GM18951 (cell line): Measurements from ENCODE around the gene SRCAP.
A peak's percentile ranks its signal among the peaks of the same experiment; 100 is the strongest.

Experiments used
- POLR2A ChIP-seq: IDR thresholded peaks from 4 replicates; pipeline ENCODE4 v1.6.1; 2011; ENCODE audit warnings: mild to moderate bottlenecking; ENCODE audit not compliant: insufficient read length, insufficient read depth; ENCODE audit errors: extremely low read depth
- in situ Hi-C: fragments of 300-500 bp; cut with MboI; formaldehyde crosslinking; loops from one replicate; pipeline ENCODE4 v1.12.0; 2022; ENCODE audit warnings: low sequenced_read_pairs, mixed read lengths, inconsistent platforms; ENCODE audit not compliant: unreplicated experiment

SRCAP gene

GRCh38 chr16:30698816-30699614 is at the start of gene SRCAP:
TSS of gene SRCAP (plus strand) at chr16:30699171. CDS start at chr16:30700825, 1,654 bp downstream.
- in situ Hi-C loops: no loop called here
- peak; percentile 75 for TF ChIP-seq POLR2A

- TF ChIP-seq POLR2A: peak; percentile 40
- in situ Hi-C loops: loop anchor here (25.0 kb wide), 1 partner anchor 1188 kb away; the partner anchor contains the start of genes BOLA2, SLX1B and SULT1A4
These were observed 49.1 kb upstream of the SRCAP start for GRCh38 chr16:30649725-30650368.

GRCh38 chr16:30650369-30651123 is 48.4 kb upstream of the SRCAP start, which contains the start of gene PRR14:
TSS of gene PRR14 (plus strand) at chr16:30650960. CDS start at chr16:30651646, 686 bp downstream.
- peak; percentile 55 for TF ChIP-seq POLR2A
- in situ Hi-C loops: no loop called here

DNA sequence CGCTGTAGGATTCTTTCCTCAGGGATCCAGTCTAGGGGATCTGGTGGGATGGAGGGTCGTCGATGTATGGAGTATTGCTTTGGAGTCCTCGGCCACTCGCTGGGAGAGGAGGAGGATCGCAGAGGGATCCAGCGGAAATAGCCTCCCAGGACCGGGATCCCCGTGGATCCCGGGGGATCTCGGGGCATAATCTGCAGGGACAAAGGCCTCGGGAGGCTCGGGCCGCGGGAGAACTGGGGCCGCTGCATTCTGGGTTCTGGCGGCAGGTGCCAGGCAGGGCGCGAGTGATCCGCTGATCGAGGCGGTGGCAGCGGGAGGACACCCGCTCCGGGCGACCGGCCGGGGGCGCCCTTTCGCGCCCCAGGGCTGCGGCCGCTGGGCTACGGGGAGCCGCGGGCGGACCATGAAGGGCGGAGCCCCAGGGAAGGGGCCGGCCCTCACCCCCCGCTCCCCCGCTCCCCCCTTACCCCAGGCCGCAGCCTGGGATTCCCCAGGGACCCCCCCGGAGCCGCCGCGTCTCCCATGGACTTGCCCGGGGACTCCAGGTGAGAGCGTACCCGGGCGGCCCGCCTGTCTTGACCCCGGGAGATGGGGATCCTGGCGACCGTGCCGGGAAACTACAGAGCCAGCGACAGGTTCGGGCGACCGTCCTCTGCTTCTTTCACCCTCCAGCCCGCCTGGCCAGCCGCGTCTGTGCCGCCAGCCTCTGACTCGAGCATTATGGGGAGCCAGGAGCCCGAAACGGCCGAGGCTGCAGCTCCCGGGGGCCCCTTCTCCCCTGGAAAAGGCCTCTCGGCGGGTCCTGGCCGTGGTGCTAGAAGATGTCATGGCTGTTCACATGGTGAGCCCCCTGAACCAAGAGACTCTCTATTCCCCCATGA is 47.6 kb upstream of the SRCAP start:
- in situ Hi-C loops: no loop called here
- peak; percentile 53 for TF ChIP-seq POLR2A

GRCh38 chr16:30652005-30652296 is 47.0 kb upstream of the SRCAP start:
- no peak for TF ChIP-seq POLR2A
- in situ Hi-C loops: no loop called here

GRCh38 chr16:30652718-30653117 is 46.3 kb upstream of the SRCAP start:
- in situ Hi-C loops: no loop called here
- TF ChIP-seq POLR2A: no peak

DNA sequence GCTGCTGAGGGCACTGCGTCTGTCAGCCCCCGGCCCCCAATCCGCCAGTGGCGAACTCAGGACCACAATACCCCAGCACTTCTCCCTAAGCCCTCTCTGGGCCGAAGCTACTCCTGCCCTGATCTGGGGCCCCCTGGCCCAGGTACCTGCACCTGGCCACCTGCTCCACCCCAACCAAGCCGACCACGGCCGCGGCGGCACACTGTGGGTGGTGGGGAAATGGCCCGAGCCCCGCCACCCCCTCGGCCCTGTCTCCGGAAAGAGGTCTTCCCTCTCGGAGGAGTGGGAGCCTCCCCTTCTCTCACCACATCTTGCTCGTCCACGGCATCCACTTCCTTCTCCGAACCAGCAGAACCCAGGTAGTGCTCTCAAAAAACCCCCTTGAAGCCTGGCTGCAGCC is 44.1 kb upstream of the SRCAP start:
- no peak for TF ChIP-seq POLR2A

GRCh38 chr16:30655815-30656347 is 43.1 kb upstream of the SRCAP start:
- in situ Hi-C loops: no loop called here
- TF ChIP-seq POLR2A: no peak

More for the DNA sequence above, 44.1 kb upstream of the SRCAP start:
- in situ Hi-C loops: no loop called here

DNA sequence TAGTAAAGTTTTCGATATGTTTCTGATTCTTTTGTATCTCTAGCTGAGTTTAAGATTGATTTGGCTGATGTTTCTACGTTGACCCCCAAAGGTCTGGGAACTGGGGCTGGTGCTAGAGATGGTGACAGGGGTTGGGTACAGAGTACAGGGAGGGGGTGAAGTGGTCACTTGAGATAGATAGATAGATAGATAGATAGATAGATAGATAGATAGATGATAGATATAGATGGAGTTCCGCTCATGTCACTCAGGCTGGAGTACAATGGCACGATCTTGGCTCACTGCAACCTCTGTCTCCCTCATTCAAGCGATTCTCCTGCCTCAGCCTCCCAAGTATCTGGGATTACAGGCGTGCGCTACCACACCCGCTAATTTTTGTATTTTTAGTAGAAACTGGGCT is 42.6 kb upstream of the SRCAP start:
- in situ Hi-C loops: no loop called here
- no peak for TF ChIP-seq POLR2A

- no peak for TF ChIP-seq POLR2A
- in situ Hi-C loops: no loop called here
These were observed 41.8 kb upstream of the SRCAP start for GRCh38 chr16:30656974-30657865.
